K562 (cell line): ENCODE data around the gene UBE2E3. TPM values are rescaled to one million over a fixed set of nuclear protein-coding genes. Genes with fewer than 3 reads are reported as not detected.

ENCODE experiments used
- ATAC-seq: fragments of 200-7000 bp; cut with Tn5 transposase; 3 replicates; pipeline ENCODE4 v1.9.1; 2020; ENCODE audit warnings: moderate library complexity
- BruUV-seq: library from RNA; stranded (reverse); fragments of 400-500 nt; replicated peaks from 2 replicates; lab custom pipeline; 2021; lab: Mats Ljungman, UMichigan
- CTCF ChIA-PET: fragments of 300-600 bp; formaldehyde crosslinking; extraction: SDS; loops from one replicate; lab custom pipeline; 2021; ENCODE audit warnings: low intra/inter-chr PET ratio; lab: Yijun Ruan, JAX
- POLR2A ChIA-PET: fragments of 300-600, 350-650 bp; sonication (Branson Sonifier 250); formaldehyde crosslinking; extraction: SDS; loops from one replicate; lab custom pipeline; 2021; ENCODE audit warnings: antibody characterized with exemption, inconsistent platforms; lab: Yijun Ruan, JAX
- DNase-seq, 4 experiments: peaks; one replicate each; pipeline versions ENCODE4 v3.0.0 to v3.0.0-alpha.2; 2011 to 2018; ENCODE audit warnings: low spot score in 3 of 4, mixed read lengths in 3 of 4; ENCODE audit errors: extremely low read depth in 1 of 4
- FAIRE-seq: peaks from 2 replicates; lab custom pipeline; 2011; peaks lifted over from hg19 to GRCh38; lab: Jason Lieb, UNC
- H2AFZ ChIP-seq: 2 replicates; pipeline ENCODE4 v1.6.0; 2011; ENCODE audit warnings: low read depth, low read length, control low read depth, inconsistent platforms
- H3K27ac ChIP-seq: fragments of 200-600 bp; 3 replicates; pipeline ENCODE4 v1.8.0; 2011; ENCODE audit warnings: low read depth, mild to moderate bottlenecking, control low read depth, inconsistent platforms, low read length, moderate library complexity, mixed read lengths; ENCODE audit errors: extremely low read depth
- H3K27me3 ChIP-seq, 2 experiments: fragments of 300-600 bp in 1 of 2; 2 replicates in 1 of 2; 3 replicates in 1 of 2; pipeline versions ENCODE4 v1.6.0 to v1.8.0; 2011; ENCODE audit warnings: inconsistent platforms in 2 of 2, low read length in 2 of 2, mild to moderate bottlenecking in 1 of 2, mixed read lengths in 1 of 2, moderate library complexity in 1 of 2; ENCODE audit not compliant: control insufficient read depth in 2 of 2, insufficient read depth in 2 of 2
- H3K36me3 ChIP-seq: fragments of 300-600 bp; 3 replicates; pipeline ENCODE4 v1.8.0; 2011; ENCODE audit warnings: mild to moderate bottlenecking, low read length, inconsistent platforms; ENCODE audit not compliant: control insufficient read depth, insufficient read depth
- H3K4me1 ChIP-seq, 2 experiments: fragments of 200-600 bp in 1 of 2; replicated peaks in 1 of 2; 2 replicates in 1 of 2; 3 replicates in 1 of 2; pipeline versions ENCODE4 v1.5.1 to v1.8.0; 2011; ENCODE audit warnings: inconsistent platforms in 2 of 2, low read length in 2 of 2, mild to moderate bottlenecking in 1 of 2, mixed read lengths in 1 of 2, moderate library complexity in 1 of 2; ENCODE audit not compliant: control insufficient read depth in 2 of 2, insufficient read depth in 2 of 2
- H3K4me2 ChIP-seq: 2 replicates; pipeline ENCODE4 v1.6.1; 2011; ENCODE audit warnings: low read length, control low read depth, inconsistent platforms, mixed read lengths; ENCODE audit not compliant: insufficient read depth
- H3K4me3 ChIP-seq: fragments of 200-600 bp; sonication (generic), shearing (Covaris generic); 2 replicates; pipeline ENCODE4 v1.5.1; 2016; ENCODE audit warnings: control low read depth, inconsistent platforms
- H3K79me2 ChIP-seq: fragments of 200-600 bp; 3 replicates; pipeline ENCODE4 v1.8.0; 2011; ENCODE audit warnings: low read length, inconsistent platforms; ENCODE audit not compliant: control insufficient read depth, insufficient read depth
- H3K9ac ChIP-seq, 2 experiments: 2 replicates each; pipeline versions ENCODE4 v1.6.0 to v1.6.1; 2011; ENCODE audit warnings: low read depth in 2 of 2, low read length in 2 of 2, control low read depth in 1 of 2, inconsistent platforms in 1 of 2, mild to moderate bottlenecking in 1 of 2, mixed read lengths in 1 of 2; ENCODE audit not compliant: insufficient read depth in 1 of 2
- H3K9me1 ChIP-seq: one replicate; pipeline ENCODE4 v1.6.0; 2011; ENCODE audit warnings: inconsistent platforms, mild to moderate bottlenecking, low read length, moderate library complexity; ENCODE audit not compliant: control insufficient read depth, insufficient read depth
- H3K9me3 ChIP-seq: replicated peaks from 2 replicates; pipeline ENCODE4 v1.5.1; 2011; ENCODE audit warnings: low read depth, low read length, inconsistent platforms; ENCODE audit not compliant: control insufficient read depth, insufficient read depth
- H4K20me1 ChIP-seq: replicated peaks from 2 replicates; pipeline ENCODE4 v1.6.1; 2011; ENCODE audit warnings: low read length, inconsistent platforms, mixed read lengths; ENCODE audit not compliant: control insufficient read depth, insufficient read depth
- ATF2 ChIP-seq: sonication (generic); formaldehyde crosslinking; IDR thresholded peaks from 2 replicates; pipeline ENCODE4 v1.8.1; 2022; ENCODE audit warnings: missing genetic modification reagents
- CHD1 ChIP-seq: fragments of 200-600 bp; sonication (generic); IDR thresholded peaks from one replicate; pipeline ENCODE4 v1.6.1; 2012; ENCODE audit warnings: mild to moderate bottlenecking, moderate library complexity, low read length, inconsistent platforms
- HMGXB4 ChIP-seq: sonication (generic); formaldehyde crosslinking; IDR thresholded peaks from 2 replicates; pipeline ENCODE4 v1.8.1; 2023; ENCODE audit warnings: mild to moderate bottlenecking, missing genetic modification reagents
- HNRNPLL ChIP-seq: fragments of 200-400 bp; formaldehyde crosslinking; IDR thresholded peaks from 2 replicates; pipeline ENCODE4 v1.6.1; 2017; ENCODE audit warnings: low read length, low read depth, mild to moderate bottlenecking; ENCODE audit not compliant: poor library complexity, severe bottlenecking
- NCOA2 ChIP-seq, 2 experiments: fragments of 450-650 bp; IDR thresholded peaks; 2 replicates each; pipeline ENCODE4 v1.6.1; 2018; ENCODE audit warnings: mild to moderate bottlenecking in 2 of 2, moderate library complexity in 1 of 2; ENCODE audit not compliant: partially characterized antibody in 2 of 2
- NEUROD1 ChIP-seq: fragments of 150-350 bp; IDR thresholded peaks from 2 replicates; pipeline ENCODE4 v1.6.1; 2014; ENCODE audit warnings: borderline replicate concordance, low read length, low read depth; ENCODE audit not compliant: partially characterized antibody
- SRF ChIP-seq, 2 experiments: fragments of 250-450, 450-650 bp in 1 of 2; sonication (Bioruptor Pico) in 1 of 2; sonication (generic) in 1 of 2; formaldehyde crosslinking; IDR thresholded peaks; 2 replicates each; pipeline versions ENCODE4 v1.5.0 to v1.5.1; 2020 to 2022; ENCODE audit warnings: mild to moderate bottlenecking in 1 of 2, missing genetic modification reagents in 1 of 2
- SRSF3 ChIP-seq: fragments of 200-400 bp; formaldehyde crosslinking; IDR thresholded peaks from 2 replicates; pipeline ENCODE4 v1.6.1; 2016; ENCODE audit warnings: mild to moderate bottlenecking, low read length, moderate library complexity; ENCODE audit not compliant: insufficient read depth
- ZBED1 ChIP-seq: IDR thresholded peaks from 2 replicates; pipeline ENCODE4 v1.6.1; 2014
- ZBTB43 ChIP-seq: sonication (generic); formaldehyde crosslinking; IDR thresholded peaks from 2 replicates; pipeline ENCODE4 v1.8.0; 2023; ENCODE audit warnings: mild to moderate bottlenecking, missing genetic modification reagents
- ZNF121 ChIP-seq: sonication (generic); formaldehyde crosslinking; conservative IDR thresholded peaks from 2 replicates; pipeline ENCODE4 v1.8.0; 2022; ENCODE audit warnings: missing genetic modification reagents
- ZNF583 ChIP-seq: fragments of 250-450 bp; sonication (Bioruptor Pico); IDR thresholded peaks from 2 replicates; pipeline ENCODE4 v1.4.0; 2020
- ZNF764 ChIP-seq: fragments of 250-450 bp; sonication (Bioruptor Pico); IDR thresholded peaks from 2 replicates; pipeline ENCODE4 v1.4.0; 2020; ENCODE audit warnings: low read depth, mild to moderate bottlenecking, moderate library complexity
- WGBS: fragments of 100-300 bp; shearing (Covaris generic); methylation state at CpG from one replicate; pipeline ENCODE4 v1.1.6; 2016; ENCODE audit warnings: low coverage, mixed read lengths; ENCODE audit not compliant: insufficient coverage; ENCODE audit errors: missing lambda C conversion rate; 5-methylcytosine and 5-hydroxymethylcytosine counted together
- in situ Hi-C: fragments of 300-500 bp; cut with MboI; formaldehyde crosslinking; loops from 4 replicates; pipeline ENCODE4 v1.15.0; 2018; ENCODE audit warnings: inconsistent platforms, mixed read lengths
- intact Hi-C: fragments of 100-400 bp; cut with micrococcal nuclease; formaldehyde crosslinking; loops from 2 replicates; pipeline ENCODE4 v1.14.2; 2022
- polyA plus RNA-seq, 8 experiments: library from polyadenylated mRNA; depleted of rRNA in 4 of 8; stranded (reverse) in 5 of 8; unstranded in 3 of 8; fragments of >200 nt; fragmentation: Nextera tagmentation in 2 of 8; fragmentation: Illumina TruSeq in 1 of 8; extraction: Ambion mirVana in 2 of 8; extraction: Trizol in 1 of 8; gene quantifications; 2 replicates each; pipeline versions ENCODE4 v1.2.1 to v1.2.3, GENCODE V29; 2011 to 2014; ENCODE audit warnings: inconsistent platforms in 1 of 8, missing spikeins in 1 of 8
- total RNA-seq, 7 experiments: library from RNA; depleted of rRNA in 6 of 7; stranded (reverse); fragments of >200 nt in 6 of 7; fragmentation: Illumina TruSeq in 2 of 7; extraction: Trizol in 2 of 7; gene quantifications; 2 replicates each; pipeline versions ENCODE4 v1.2.1 to v1.2.3, GENCODE V29; 2011 to 2021; ENCODE audit warnings: low replicate concordance in 1 of 7

UBE2E3 gene
- total and polyA plus RNA-seq, 9 of the 15 experiments (the other 6 are each of a cell fraction or from before 2014, with no cell fraction given): 58.2 to 173 (median 78.0) TPM

GRCh38 chr2:181072486-181073235 lies 92.3 kb downstream of the UBE2E3 start:
- Histone ChIP-seq H2AFZ (no peak overlapping the region), H3K9ac (no peak overlapping the region), H3K4me2 (no peak overlapping the region), H3K27ac (no peak overlapping the region), H3K4me3 (no peak overlapping the region), H3K27me3 (no peaks in the 10 kb centered on the region), H3K36me3 (no peaks in the 10 kb centered on the region), H3K9me1 (no peaks in the 10 kb centered on the region), H3K9me3 (no peaks in the 10 kb centered on the region), H4K20me1 (no peaks in the 10 kb centered on the region), H3K4me1 (peaks cover 0 to 17% of the 10 kb centered on the region in 2 experiments; a peak in 3 of 5 replicates), H3K79me2 (no peaks in the 10 kb centered on the region)
- in situ Hi-C loops (loop anchor here (25.0 kb wide), 1 partner anchor 960 kb away; no protein-coding TSS in a partner anchor), intact Hi-C loops (loop anchor here (10.0 kb wide), 1 partner anchor 1572 kb away; no protein-coding TSS in a partner anchor)
- no peak for TF ChIP-seq ZNF583 (CRISPR knock-in tag)
- no peak for TF ChIP-seq CHD1
- no peak for TF ChIP-seq ZNF121
- TF ChIP-seq ZBED1: no peak
- TF ChIP-seq SRF (CRISPR knock-in tag; IDR thresholded peaks at IDR 0.05): no peak
- TF ChIP-seq NCOA2 (IDR thresholded peaks at IDR 0.05; ENCODE audit: partially characterized antibody in 2 of 2): no peak
- TF ChIP-seq ATF2: no peak
- TF ChIP-seq HNRNPLL: no peak
- no peak for TF ChIP-seq ZNF764
- TF ChIP-seq NEUROD1: no peak
- TF ChIP-seq ZBTB43: no peak
- no peak for TF ChIP-seq SRSF3
- TF ChIP-seq HMGXB4 (CRISPR knock-in tag): no peak
- DNase-seq (no peak), FAIRE-seq (no peak), ATAC-seq (no peak)
- no TSS peak for BruUV-seq
- ChIA-PET CTCF (no interaction called here), POLR2A (no interaction called here)
- WGBS: 56% methylated on average over 6 of the region's 6 CpGs
